Stimulated activated CD4-positive, alpha-beta T cell treated with anti-CD3 and anti-CD28 coated beads, Interleukin-4, amount 100 ng/mL, for 4 hours (primary cell): ENCODE data around the gene GCDH.
"Not testable (repeated sequence)": the region's sequence is repeated elsewhere in the genome, so short reads cannot be mapped to it uniquely, and the experiment has no call there.

Experiments used
- DNase-seq, 2 experiments: peaks; one replicate each; pipeline ENCODE4 v3.0.0-alpha.2; 2020

Gene GCDH

GRCh38 chr19:12912571-12912970 is 21.6 kb downstream of the GCDH start:
- DNase-seq = no peak

GRCh38 chr19:12913011-12913561 is 22.1 kb downstream of the GCDH start:
- DNase-seq = no peak

- peak in 1 of 2 experiments; percentile 48 for DNase-seq
Observed at GRCh38 chr19:12913851-12914690, 23.1 kb downstream of the GCDH start.

GRCh38 chr19:12915860-12916259 is 24.9 kb downstream of the GCDH start:
- DNase-seq = not testable (repeated sequence)

- DNase-seq = no peak
Observed at GRCh38 chr19:12918253-12918652, 27.3 kb downstream of the GCDH start.

GRCh38 chr19:12921047-12921446 is 30.1 kb downstream of the GCDH start:
- DNase-seq = no peak

- no peak for DNase-seq
Observed at GRCh38 chr19:12922959-12923358, 32.0 kb downstream of the GCDH start.

- no peak for DNase-seq
Observed at GRCh38 chr19:12924621-12925310, 33.8 kb downstream of the GCDH start.

GRCh38 chr19:12930002-12930645 is 39.2 kb downstream of the GCDH start:
- DNase-seq = no peak

- no peak for DNase-seq
Observed at GRCh38 chr19:12932392-12933286, 41.7 kb downstream of the GCDH start.

- peak; percentile 87 for DNase-seq
Observed at GRCh38 chr19:12933287-12934072, 42.5 kb downstream of the GCDH start, which contains the start of gene FARSA. FARSA (minus strand) TSS chr19:12933711; CDS start chr19:12933696, 15 bp downstream.

- no peak for DNase-seq
Observed at GRCh38 chr19:12935071-12935470, 44.1 kb downstream of the GCDH start.

- no peak for DNase-seq
Observed at GRCh38 chr19:12936582-12936981, 45.6 kb downstream of the GCDH start.

GRCh38 chr19:12937093-12937926 is 46.4 kb downstream of the GCDH start:
- DNase-seq = no peak

- peak; percentile 97 to 99 for DNase-seq
Observed at GRCh38 chr19:12937927-12938778, 47.2 kb downstream of the GCDH start, which contains the start of gene CALR. CALR (plus strand) TSS chr19:12938609; CDS start chr19:12938680, 71 bp downstream.

- peak; percentile 40 to 42 for DNase-seq
Observed at GRCh38 chr19:12938779-12939601, 48.0 kb downstream of the GCDH start.

- no peak for DNase-seq
Observed at GRCh38 chr19:12939975-12940423, 49.0 kb downstream of the GCDH start.

- DNase-seq = no peak
Observed at GRCh38 chr19:12940897-12941296, 49.9 kb downstream of the GCDH start.
